Measurements from ENCODE around the gene CDH4.

DNA sequence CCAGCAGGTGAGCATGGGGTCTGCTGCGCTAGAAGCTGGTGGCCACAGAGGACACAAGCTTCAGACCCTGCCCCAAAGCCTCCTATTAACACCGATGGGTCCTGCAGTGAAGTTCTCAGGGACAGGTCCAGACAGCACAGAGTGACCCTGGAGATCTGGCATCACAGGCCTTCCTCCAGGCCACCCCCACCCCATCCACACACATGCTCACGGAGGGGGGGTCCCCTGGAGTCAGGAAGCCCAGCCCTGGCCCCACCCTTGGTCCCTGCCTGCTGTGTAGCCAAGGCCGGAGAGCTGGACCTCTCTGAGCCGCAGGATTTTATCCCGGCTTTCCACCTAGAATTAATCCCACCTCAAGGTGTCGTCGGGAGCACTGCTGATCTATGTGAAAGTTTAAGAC, 646.3 kb downstream of the CDH4 start:
- TF ChIP-seq, protein P1, sequence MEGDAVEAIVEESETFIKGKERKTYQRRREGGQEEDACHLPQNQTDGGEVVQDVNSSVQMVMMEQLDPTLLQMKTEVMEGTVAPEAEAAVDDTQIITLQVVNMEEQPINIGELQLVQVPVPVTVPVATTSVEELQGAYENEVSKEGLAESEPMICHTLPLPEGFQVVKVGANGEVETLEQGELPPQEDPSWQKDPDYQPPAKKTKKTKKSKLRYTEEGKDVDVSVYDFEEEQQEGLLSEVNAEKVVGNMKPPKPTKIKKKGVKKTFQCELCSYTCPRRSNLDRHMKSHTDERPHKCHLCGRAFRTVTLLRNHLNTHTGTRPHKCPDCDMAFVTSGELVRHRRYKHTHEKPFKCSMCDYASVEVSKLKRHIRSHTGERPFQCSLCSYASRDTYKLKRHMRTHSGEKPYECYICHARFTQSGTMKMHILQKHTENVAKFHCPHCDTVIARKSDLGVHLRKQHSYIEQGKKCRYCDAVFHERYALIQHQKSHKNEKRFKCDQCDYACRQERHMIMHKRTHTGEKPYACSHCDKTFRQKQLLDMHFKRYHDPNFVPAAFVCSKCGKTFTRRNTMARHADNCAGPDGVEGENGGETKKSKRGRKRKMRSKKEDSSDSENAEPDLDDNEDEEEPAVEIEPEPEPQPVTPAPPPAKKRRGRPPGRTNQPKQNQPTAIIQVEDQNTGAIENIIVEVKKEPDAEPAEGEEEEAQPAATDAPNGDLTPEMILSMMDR (IDR thresholded peaks at IDR 0.05), result no peak
- no peak for TF ChIP-seq POLR2A (IDR thresholded peaks at IDR 0.05)
